Measurements from ENCODE around the gene ARL5C. TPM values are rescaled to one million over a fixed set of nuclear protein-coding genes. Genes with fewer than 3 reads are reported as not detected.

Gene ARL5C
- total RNA-seq, 2 donors from 2014 or later = not detected

GRCh38 chr17:39156491-39156890 lies 9.5 kb downstream of the ARL5C start:
- H3K4me3 ChIP-seq = no peak overlapping the region
- no peaks in the 10 kb centered on the region for H3K27me3 ChIP-seq
- TF ChIP-seq, protein P1, sequence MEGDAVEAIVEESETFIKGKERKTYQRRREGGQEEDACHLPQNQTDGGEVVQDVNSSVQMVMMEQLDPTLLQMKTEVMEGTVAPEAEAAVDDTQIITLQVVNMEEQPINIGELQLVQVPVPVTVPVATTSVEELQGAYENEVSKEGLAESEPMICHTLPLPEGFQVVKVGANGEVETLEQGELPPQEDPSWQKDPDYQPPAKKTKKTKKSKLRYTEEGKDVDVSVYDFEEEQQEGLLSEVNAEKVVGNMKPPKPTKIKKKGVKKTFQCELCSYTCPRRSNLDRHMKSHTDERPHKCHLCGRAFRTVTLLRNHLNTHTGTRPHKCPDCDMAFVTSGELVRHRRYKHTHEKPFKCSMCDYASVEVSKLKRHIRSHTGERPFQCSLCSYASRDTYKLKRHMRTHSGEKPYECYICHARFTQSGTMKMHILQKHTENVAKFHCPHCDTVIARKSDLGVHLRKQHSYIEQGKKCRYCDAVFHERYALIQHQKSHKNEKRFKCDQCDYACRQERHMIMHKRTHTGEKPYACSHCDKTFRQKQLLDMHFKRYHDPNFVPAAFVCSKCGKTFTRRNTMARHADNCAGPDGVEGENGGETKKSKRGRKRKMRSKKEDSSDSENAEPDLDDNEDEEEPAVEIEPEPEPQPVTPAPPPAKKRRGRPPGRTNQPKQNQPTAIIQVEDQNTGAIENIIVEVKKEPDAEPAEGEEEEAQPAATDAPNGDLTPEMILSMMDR (IDR thresholded peaks at IDR 0.05) = no peak
- no peaks in the 10 kb centered on the region for H3K9me3 ChIP-seq
- H3K36me3 ChIP-seq = no peaks in the 10 kb centered on the region
- peaks cover 0 to 13% of the 10 kb centered on the region in 2 donors for H3K4me1 ChIP-seq
- DNase-seq (ENCODE audit: low spot score) = no peak
- H3K27ac ChIP-seq = no peak overlapping the region

DNA sequence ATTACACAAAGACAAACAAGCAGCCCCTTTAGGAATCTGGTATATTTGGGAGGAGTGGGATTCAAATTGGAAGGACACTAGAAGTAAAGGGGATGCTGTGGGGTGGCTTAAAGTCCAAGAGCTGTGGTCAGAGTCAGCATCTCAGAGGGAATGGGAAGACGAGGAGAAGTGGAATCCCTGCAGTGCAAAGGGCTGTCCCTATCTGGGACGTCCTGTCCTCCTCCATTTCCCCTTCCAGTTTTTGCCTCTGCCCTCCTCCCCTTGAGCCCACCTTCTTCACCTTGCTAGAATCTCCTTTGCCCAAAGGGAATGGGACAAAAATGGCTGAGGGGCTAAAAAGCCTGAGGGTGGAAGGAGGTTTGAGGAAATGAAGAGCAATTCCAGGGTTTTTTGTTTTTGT lies 10.3 kb downstream of the ARL5C start:
- Histone ChIP-seq H3K27me3 (peaks cover 0 to 2% of the 10 kb centered on the region in 2 donors), H3K9me3 (no peaks in the 10 kb centered on the region), H3K4me1 (peaks cover 0 to 18% of the 10 kb centered on the region in 2 donors), H3K36me3 (no peaks in the 10 kb centered on the region), H3K4me3 (no peak overlapping the region), H3K27ac (no peak overlapping the region)
- DNase-seq (ENCODE audit: low spot score) = no peak
- TF ChIP-seq, protein P1 (IDR thresholded peaks at IDR 0.05) = no peak

GRCh38 chr17:39153599-39154051 lies 12.3 kb downstream of the ARL5C start:
- TF ChIP-seq, protein P1 (IDR thresholded peaks at IDR 0.05) = no peak
- Histone ChIP-seq H3K27ac (peak overlapping the region; percentile 96 to 99), H3K4me3 (peak overlapping the region; percentile 89 to 93), H3K27me3 (peaks cover 0 to 4% of the 10 kb centered on the region in 2 donors), H3K9me3 (no peaks in the 10 kb centered on the region), H3K4me1 (peaks cover 0 to 18% of the 10 kb centered on the region in 2 donors), H3K36me3 (no peaks in the 10 kb centered on the region)
- DNase-seq (ENCODE audit: low spot score) = peak; percentile 98

DNA sequence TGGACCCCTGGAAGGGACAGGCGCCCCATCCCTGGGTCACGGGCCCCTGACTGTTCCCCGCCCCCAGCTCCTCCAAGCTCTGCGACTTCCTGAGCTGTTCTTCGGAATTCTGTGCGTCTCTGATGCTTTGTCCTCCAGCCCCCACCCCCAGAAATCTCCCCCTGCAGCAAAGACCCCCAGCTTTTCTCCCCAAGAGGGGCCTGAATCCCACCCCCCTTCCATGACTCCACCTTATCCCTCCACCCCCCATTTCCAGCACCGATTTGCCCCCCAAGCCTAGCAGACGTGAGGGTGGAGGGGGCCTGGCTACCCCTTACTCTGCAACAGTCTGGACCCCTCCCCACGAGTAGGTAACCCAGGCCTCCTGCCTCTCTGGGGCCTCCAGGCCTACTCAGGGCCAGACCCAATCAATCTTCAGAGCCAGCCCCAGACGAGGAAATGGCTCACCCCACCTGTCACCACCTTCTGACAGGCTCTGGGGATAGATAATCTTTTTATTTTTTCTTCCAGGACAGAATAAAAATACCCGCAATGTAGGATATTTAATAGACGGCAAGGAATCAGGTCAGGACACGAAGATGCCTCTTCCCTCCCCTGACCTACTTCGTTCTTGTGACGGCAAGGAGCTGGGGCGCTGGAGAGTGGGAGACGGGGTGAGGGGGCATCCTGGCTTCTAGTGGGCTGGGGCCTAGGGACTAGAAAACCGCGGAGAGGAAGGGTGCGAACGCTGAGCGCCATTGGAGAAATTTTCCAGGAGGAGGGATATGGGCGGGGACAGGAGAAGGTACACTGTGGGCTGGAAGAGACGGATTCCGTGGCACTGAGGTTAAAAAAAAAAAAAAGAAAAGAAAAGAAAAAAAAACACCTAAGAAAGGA lies 13.8 kb downstream of the ARL5C start:
- no peak for DNase-seq (ENCODE audit: low spot score)
- Histone ChIP-seq H3K4me1 (peaks cover 0 to 18% of the 10 kb centered on the region in 2 donors), H3K36me3 (no peaks in the 10 kb centered on the region), H3K4me3 (peak overlapping the region; percentile 89 to 93), H3K27ac (peak overlapping the region; percentile 96 to 99), H3K27me3 (peaks cover 0 to 4% of the 10 kb centered on the region in 2 donors), H3K9me3 (no peaks in the 10 kb centered on the region)
- TF ChIP-seq, protein P1 (IDR thresholded peaks at IDR 0.05) = no peak

- TF ChIP-seq, protein P1 (IDR thresholded peaks at IDR 0.05) = no peak
- DNase-seq (ENCODE audit: low spot score) = no peak
- Histone ChIP-seq H3K27ac (peak within 1 kb of the TSS; percentile 96 to 99), H3K4me1 (peaks cover 0 to 18% of the 10 kb centered on the region in 2 donors), H3K36me3 (no peaks in the 10 kb centered on the region), H3K9me3 (no peaks in the 10 kb centered on the region), H3K4me3 (peak within 1 kb of the TSS; percentile 89 to 93), H3K27me3 (peaks cover 0 to 4% of the 10 kb centered on the region in 2 donors)
Observed at GRCh38 chr17:39151150-39151942, 14.6 kb downstream of the ARL5C start, which contains the start of gene PLXDC1. PLXDC1 (minus strand) TSS chr17:39151637; CDS start chr17:39151437, 200 bp downstream.
